NOMO-1 treated with dmso at 0.1 percent for 144 hours (cell line): ENCODE results near the gene PPM1G.
"Not testable (repeated sequence)": the region's sequence is repeated elsewhere in the genome, so short reads cannot be mapped to it uniquely, and the experiment has no call there.

ENCODE experiments used
- DNase-seq: peaks from one replicate; lab custom pipeline; 2025; ENCODE audit not compliant: unreplicated experiment; lab: John Stamatoyannopoulos, UW

The PPM1G gene

GRCh38 chr2:27409321-27410073 lies at the start of gene PPM1G:
PPM1G (minus strand) TSS chr2:27409591; CDS start chr2:27409422, 169 bp downstream.
- DNase-seq = peak; percentile 94

- DNase-seq = no peak
These were observed 44.6 kb upstream of the PPM1G start for GRCh38 chr2:27453968-27454367.

- no peak for DNase-seq
These were observed 41.7 kb upstream of the PPM1G start for GRCh38 chr2:27451095-27451494.

- DNase-seq = no peak
These were observed 39.0 kb upstream of the PPM1G start for GRCh38 chr2:27448381-27448780.

- no peak for DNase-seq
These were observed 36.7 kb upstream of the PPM1G start for GRCh38 chr2:27446057-27446456.

GRCh38 chr2:27445615-27446014 lies 36.2 kb upstream of the PPM1G start:
- DNase-seq = no peak

- no peak for DNase-seq
These were observed 35.8 kb upstream of the PPM1G start for GRCh38 chr2:27445155-27445554.

GRCh38 chr2:27442920-27443282 lies 33.5 kb upstream of the PPM1G start:
- DNase-seq = no peak

- DNase-seq = no peak
These were observed 32.8 kb upstream of the PPM1G start, which contains the start of gene KRTCAP3 for GRCh38 chr2:27441958-27442919. KRTCAP3 (plus strand) TSS chr2:27442381; CDS start chr2:27442413, 32 bp downstream.

GRCh38 chr2:27441226-27441926 lies 32.0 kb upstream of the PPM1G start:
- no peak for DNase-seq

GRCh38 chr2:27435628-27436027 lies 26.2 kb upstream of the PPM1G start:
- no peak for DNase-seq

- DNase-seq = no peak
These were observed 22.0 kb upstream of the PPM1G start for GRCh38 chr2:27431395-27431794.

- peak; percentile 74 for DNase-seq
These were observed 19.7 kb upstream of the PPM1G start for GRCh38 chr2:27428978-27429541.

- DNase-seq = peak; percentile 83
These were observed 19.0 kb upstream of the PPM1G start, which contains the start of gene NRBP1 for GRCh38 chr2:27428213-27428977. NRBP1 (plus strand) TSS chr2:27428631; CDS start chr2:27433274, 4,643 bp downstream.

- DNase-seq = no peak
These were observed 18.4 kb upstream of the PPM1G start for GRCh38 chr2:27427863-27428212.

- not testable (repeated sequence) for DNase-seq
These were observed 15.6 kb upstream of the PPM1G start for GRCh38 chr2:27425039-27425438.

- no peak for DNase-seq
These were observed 13.6 kb upstream of the PPM1G start for GRCh38 chr2:27422958-27423357.

GRCh38 chr2:27421660-27422250 lies 12.4 kb upstream of the PPM1G start:
- no peak for DNase-seq

- no peak for DNase-seq
These were observed 11.6 kb upstream of the PPM1G start for GRCh38 chr2:27420996-27421395.

- DNase-seq = no peak
These were observed 6.8 kb upstream of the PPM1G start for GRCh38 chr2:27416151-27416550.
